Lower leg skin (tissue), 4 donors: Measurements from ENCODE around the gene TRIP11. TPM values are rescaled to one million over a fixed set of nuclear protein-coding genes. Genes with fewer than 3 reads are reported as not detected.

Experiments
- DNase-seq, 2 donors: peaks; one replicate each; pipeline ENCODE4 v3.0.0-alpha.2; 2019; ENCODE audit warnings: low spot score in 2 of 2
- H3K4me3 ChIP-seq: fragments of 200-600 bp; sonication (generic); 2 replicates; pipeline ENCODE4 v1.5.1; 2017; ENCODE audit warnings: mild to moderate bottlenecking, low read depth; ENCODE audit not compliant: poor library complexity, severe bottlenecking
- CTCF ChIP-seq, 3 donors: fragments of 450-650 bp; IDR thresholded peaks; one replicate each; pipeline ENCODE4 v1.5.1; 2016; ENCODE audit warnings: antibody characterized with exemption in 3 of 3, mild to moderate bottlenecking in 3 of 3, moderate library complexity in 2 of 3
- POLR2A ChIP-seq, 2 donors: fragments of 450-650 bp; IDR thresholded peaks; one replicate each; pipeline ENCODE4 v1.6.1; 2016 to 2017; ENCODE audit warnings: antibody characterized with exemption in 2 of 2, mild to moderate bottlenecking in 1 of 2, moderate library complexity in 1 of 2
- WGBS, 2 donors: methylation state at CpG; one replicate each; pipeline ENCODE4 v1.1.5; 2018; 5-methylcytosine and 5-hydroxymethylcytosine counted together
- intact Hi-C: fragments of 100-400 bp; cut with DNase I; formaldehyde crosslinking; loops from one replicate; pipeline ENCODE4 v1.15.0; 2023; ENCODE audit warnings: low total_unique reads
- total RNA-seq, 4 donors: library from RNA; depleted of rRNA; stranded (reverse); fragments of >200 nt; gene quantifications; one replicate each; pipeline ENCODE4 v1.1.0, GENCODE V29; 2016

Gene TRIP11
- total RNA-seq, 4 donors from 2014 or later, result 18.5 to 37.0 (median 28.8) TPM

- no peak for DNase-seq
- intact Hi-C loops, result no loop called here
- 74 to 79% methylated on average over 4 of the region's 4 CpGs for WGBS, 2 donors
- no peak overlapping the region for H3K4me3 ChIP-seq
- TF ChIP-seq POLR2A (IDR thresholded peaks at IDR 0.05) (no peak), CTCF (IDR thresholded peaks at IDR 0.05) (no peak)
These were observed 54.9 kb downstream of the TRIP11 start for GRCh38 chr14:91985008-91985407.

GRCh38 chr14:91983588-91983987 is 56.3 kb downstream of the TRIP11 start:
- no peak for TF ChIP-seq CTCF (IDR thresholded peaks at IDR 0.05)
- no peak for TF ChIP-seq POLR2A (IDR thresholded peaks at IDR 0.05)
- intact Hi-C loops, result no loop called here
- no peak overlapping the region for H3K4me3 ChIP-seq
- DNase-seq, result no peak
- 79 to 87% methylated on average over 4 of the region's 4 CpGs for WGBS, 2 donors

- DNase-seq, result peak in 1 of 2 donors; percentile 30
- no peak overlapping the region for H3K4me3 ChIP-seq
- TF ChIP-seq CTCF (IDR thresholded peaks at IDR 0.05), result no peak
- TF ChIP-seq POLR2A (IDR thresholded peaks at IDR 0.05), result no peak
- intact Hi-C loops, result no loop called here
These were observed 59.7 kb downstream of the TRIP11 start for GRCh38 chr14:91980157-91980556.

GRCh38 chr14:91977884-91978283 is 62.0 kb downstream of the TRIP11 start:
- no peak overlapping the region for H3K4me3 ChIP-seq
- no peak for TF ChIP-seq POLR2A (IDR thresholded peaks at IDR 0.05)
- no peak for TF ChIP-seq CTCF (IDR thresholded peaks at IDR 0.05)
- intact Hi-C loops, result no loop called here
- WGBS, 2 donors, result 89 to 94% methylated on average over 5 of the region's 5 CpGs
- no peak for DNase-seq

GRCh38 chr14:91975763-91976162 is 64.1 kb downstream of the TRIP11 start:
- TF ChIP-seq CTCF (IDR thresholded peaks at IDR 0.05), result no peak
- TF ChIP-seq POLR2A (IDR thresholded peaks at IDR 0.05), result no peak
- no peak for DNase-seq
- H3K4me3 ChIP-seq, result no peak overlapping the region
- intact Hi-C loops, result no loop called here

- no peak overlapping the region for H3K4me3 ChIP-seq
- no peak for DNase-seq
- WGBS, 2 donors, result 96 to 98% methylated on average over 2 of the region's 2 CpGs
- intact Hi-C loops, result no loop called here
- no peak for TF ChIP-seq POLR2A (IDR thresholded peaks at IDR 0.05)
- TF ChIP-seq CTCF (IDR thresholded peaks at IDR 0.05), result no peak
These were observed 68.6 kb downstream of the TRIP11 start for GRCh38 chr14:91971188-91971778.
